Measurements from ENCODE around the gene SH2D1A.

DNA sequence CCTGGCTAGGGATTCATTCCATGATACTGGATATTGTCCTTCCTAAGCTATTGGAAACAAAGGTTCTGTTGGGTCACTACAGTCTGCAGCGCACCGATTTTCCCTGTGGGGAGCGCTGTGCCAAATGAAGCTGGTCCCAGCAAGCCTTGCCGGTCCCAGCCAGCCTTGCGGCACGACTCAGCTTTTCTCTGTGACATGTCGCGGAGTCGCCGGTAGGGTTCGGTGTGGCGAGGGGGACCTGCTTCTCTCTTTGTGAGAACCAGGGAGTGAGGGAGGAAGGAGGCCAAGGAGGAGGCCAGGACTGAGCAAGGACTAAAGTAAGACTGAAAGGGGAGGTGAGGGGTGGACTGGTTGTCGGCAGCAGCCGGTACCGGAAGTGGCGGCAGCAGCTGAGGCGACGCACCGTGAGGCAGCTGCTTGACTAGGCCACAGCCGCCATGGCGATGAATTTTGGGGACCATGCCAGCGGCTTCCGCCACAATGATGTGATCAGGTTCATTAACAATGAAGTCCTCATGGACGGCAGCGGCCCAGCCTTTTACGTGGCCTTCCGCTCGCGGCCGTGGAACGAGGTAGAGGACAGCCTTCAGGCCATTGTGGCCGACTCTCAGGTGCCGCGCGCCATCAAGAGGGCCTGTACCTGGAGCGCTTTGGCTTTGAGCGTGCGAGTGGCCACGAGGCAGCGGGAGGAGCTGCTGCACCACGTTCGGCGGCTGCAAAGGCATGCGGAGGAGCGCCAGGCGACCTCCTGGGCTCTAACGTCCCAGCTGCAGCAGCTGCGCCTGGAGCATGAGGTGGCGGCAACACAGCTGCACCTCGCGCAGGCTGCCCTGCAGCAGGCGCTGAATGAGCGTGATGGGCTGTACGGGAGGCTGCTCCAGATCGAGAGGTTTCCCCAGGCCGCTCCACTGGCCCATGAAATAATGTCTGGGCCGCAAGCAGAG, 13.6 kb upstream of the SH2D1A start, which contains the start of gene TEX13D:
- TF ChIP-seq POLR2AphosphoS5 (IDR thresholded peaks at IDR 0.05) (no peak), POLR2A (IDR thresholded peaks at IDR 0.05) (no peak), EP300 (IDR thresholded peaks at IDR 0.05) (no peak)
- TF ChIP-seq, protein P1, sequence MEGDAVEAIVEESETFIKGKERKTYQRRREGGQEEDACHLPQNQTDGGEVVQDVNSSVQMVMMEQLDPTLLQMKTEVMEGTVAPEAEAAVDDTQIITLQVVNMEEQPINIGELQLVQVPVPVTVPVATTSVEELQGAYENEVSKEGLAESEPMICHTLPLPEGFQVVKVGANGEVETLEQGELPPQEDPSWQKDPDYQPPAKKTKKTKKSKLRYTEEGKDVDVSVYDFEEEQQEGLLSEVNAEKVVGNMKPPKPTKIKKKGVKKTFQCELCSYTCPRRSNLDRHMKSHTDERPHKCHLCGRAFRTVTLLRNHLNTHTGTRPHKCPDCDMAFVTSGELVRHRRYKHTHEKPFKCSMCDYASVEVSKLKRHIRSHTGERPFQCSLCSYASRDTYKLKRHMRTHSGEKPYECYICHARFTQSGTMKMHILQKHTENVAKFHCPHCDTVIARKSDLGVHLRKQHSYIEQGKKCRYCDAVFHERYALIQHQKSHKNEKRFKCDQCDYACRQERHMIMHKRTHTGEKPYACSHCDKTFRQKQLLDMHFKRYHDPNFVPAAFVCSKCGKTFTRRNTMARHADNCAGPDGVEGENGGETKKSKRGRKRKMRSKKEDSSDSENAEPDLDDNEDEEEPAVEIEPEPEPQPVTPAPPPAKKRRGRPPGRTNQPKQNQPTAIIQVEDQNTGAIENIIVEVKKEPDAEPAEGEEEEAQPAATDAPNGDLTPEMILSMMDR (IDR thresholded peaks at IDR 0.05) = no peak

All from gastroesophageal sphincter (tissue), 3 donors.